HG02678 (cell line): ENCODE measurements around the gene GGT1.
"Not testable (repeated sequence)": the region's sequence is repeated elsewhere in the genome, so short reads cannot be mapped to it uniquely, and the experiment has no call there.

Source experiments
- ATAC-seq: cut with Tn5 transposase; IDR thresholded peaks from one replicate; pipeline ENCODE4 v1.9.1; 2021; ENCODE audit warnings: mild to moderate bottlenecking, moderate library complexity; ENCODE audit not compliant: unreplicated experiment

Gene GGT1

GRCh38 chr22:24583221-24584165 lies 19.5 kb upstream of the GGT1 start:
- no peak for ATAC-seq

- ATAC-seq = no peak
Observed at GRCh38 chr22:24584166-24584790, 18.7 kb upstream of the GGT1 start.

GRCh38 chr22:24584871-24585411 lies 18.1 kb upstream of the GGT1 start:
- ATAC-seq = no peak

- ATAC-seq = no peak
Observed at GRCh38 chr22:24585461-24585860, 17.5 kb upstream of the GGT1 start.

- no peak for ATAC-seq
Observed at GRCh38 chr22:24585927-24586546, 17.0 kb upstream of the GGT1 start.

- no peak for ATAC-seq
Observed at GRCh38 chr22:24587251-24587650, 15.7 kb upstream of the GGT1 start.

GRCh38 chr22:24587948-24588347 lies 15.0 kb upstream of the GGT1 start:
- ATAC-seq = no peak

- ATAC-seq = no peak
Observed at GRCh38 chr22:24588381-24588756, 14.6 kb upstream of the GGT1 start.

GRCh38 chr22:24588757-24589481 lies 14.1 kb upstream of the GGT1 start:
- no peak for ATAC-seq

GRCh38 chr22:24589518-24590030 lies 13.4 kb upstream of the GGT1 start:
- no peak for ATAC-seq

GRCh38 chr22:24590596-24591173 lies 12.3 kb upstream of the GGT1 start:
- no peak for ATAC-seq

GRCh38 chr22:24591286-24591830 lies 11.6 kb upstream of the GGT1 start:
- no peak for ATAC-seq

- peak; percentile 22 for ATAC-seq
Observed at GRCh38 chr22:24592058-24592850, 10.7 kb upstream of the GGT1 start.

- peak; percentile 88 for ATAC-seq
Observed at GRCh38 chr22:24592851-24593558, 10.0 kb upstream of the GGT1 start, which contains the start of gene LRRC75B. TSS of gene LRRC75B (minus strand) at chr22:24593073. CDS start at chr22:24593039, 34 bp downstream.

- not testable (repeated sequence) for ATAC-seq
Observed at GRCh38 chr22:24593559-24593835, 9.5 kb upstream of the GGT1 start.

- no peak for ATAC-seq
Observed at GRCh38 chr22:24593836-24594568, 9.0 kb upstream of the GGT1 start.

- no peak for ATAC-seq
Observed at GRCh38 chr22:24594569-24595120, 8.3 kb upstream of the GGT1 start.

GRCh38 chr22:24595228-24595627 lies 7.8 kb upstream of the GGT1 start:
- no peak for ATAC-seq
